Measurements from ENCODE around the gene RAPSN. TPM values are rescaled to one million over a fixed set of nuclear protein-coding genes. Genes with fewer than 3 reads are reported as not detected.

Gene RAPSN
- total and polyA plus RNA-seq, 2 donors (not counting 1 experiment from before 2014, with no cell fraction given): 0.17 TPM; not detected in 1

GRCh38 chr11:47409440-47410369 lies 39.2 kb downstream of the RAPSN start:
- Histone ChIP-seq H3K9me3 (ENCODE audit: control insufficient read depth, insufficient read depth, low read depth, low read length) (no peaks in the 10 kb centered on the region), H3K27me3 (ENCODE audit: control insufficient read depth, insufficient read depth, low read length) (no peaks in the 10 kb centered on the region), H3K4me2 (ENCODE audit: extremely low read depth, insufficient read depth, low read length) (peak overlapping the region; percentile 88), H3K79me2 (ENCODE audit: control insufficient read depth, insufficient read depth, low read length) (peaks cover 39% of the 10 kb centered on the region), H3K9ac (ENCODE audit: insufficient read depth, low read length) (peak overlapping the region; percentile 94), H2AFZ (ENCODE audit: low read length) (no peak overlapping the region), H3K27ac (ENCODE audit: insufficient read depth, low read length) (peak overlapping the region; percentile 90), H3K4me3 (replicated peaks in 1 of 4; ENCODE audit: control extremely low read depth in 1 of 4, insufficient read depth in 1 of 4, low read depth in 3 of 4, low read length in 4 of 4) (peak overlapping the region; percentile 40 to 92 (median 66)), H3K36me3 (ENCODE audit: control insufficient read depth, insufficient read depth, low read length) (peaks cover 28% of the 10 kb centered on the region), H3K4me1 (ENCODE audit: control insufficient read depth, extremely low read depth, insufficient read depth, low read length) (peaks cover 33% of the 10 kb centered on the region), H4K20me1 (ENCODE audit: control insufficient read depth, extremely low read depth, insufficient read depth, low read length) (no peaks in the 10 kb centered on the region)
- no peak for DNase-seq (ENCODE audit: low read depth in 2 of 2)
- TF ChIP-seq EZH2 (IDR thresholded peaks at IDR 0.05; ENCODE audit: low read length, missing control alignments) (no peak), CTCF (conservative IDR thresholded peaks at IDR 0.05 in 1 of 2, IDR thresholded peaks at IDR 0.05 in 1 of 2; ENCODE audit: low read depth in 1 of 2, low read length in 2 of 2) (no peak)

GRCh38 chr11:47408598-47409439 lies 40.1 kb downstream of the RAPSN start:
- H3K36me3 ChIP-seq (ENCODE audit: control insufficient read depth, insufficient read depth, low read length): peaks cover 21% of the 10 kb centered on the region
- peak overlapping the region; percentile 88 for H3K4me2 ChIP-seq (ENCODE audit: extremely low read depth, insufficient read depth, low read length)
- H3K27me3 ChIP-seq (ENCODE audit: control insufficient read depth, insufficient read depth, low read length): no peaks in the 10 kb centered on the region
- H3K4me1 ChIP-seq (ENCODE audit: control insufficient read depth, extremely low read depth, insufficient read depth, low read length): peaks cover 26% of the 10 kb centered on the region
- TF ChIP-seq EZH2 (IDR thresholded peaks at IDR 0.05; ENCODE audit: low read length, missing control alignments) (no peak), CTCF (conservative IDR thresholded peaks at IDR 0.05 in 1 of 2, IDR thresholded peaks at IDR 0.05 in 1 of 2; ENCODE audit: low read depth in 1 of 2, low read length in 2 of 2) (no peak)
- peaks cover 36% of the 10 kb centered on the region for H3K79me2 ChIP-seq (ENCODE audit: control insufficient read depth, insufficient read depth, low read length)
- H3K9ac ChIP-seq (ENCODE audit: insufficient read depth, low read length): peak overlapping the region; percentile 94
- H3K9me3 ChIP-seq (ENCODE audit: control insufficient read depth, insufficient read depth, low read depth, low read length): no peaks in the 10 kb centered on the region
- H4K20me1 ChIP-seq (ENCODE audit: control insufficient read depth, extremely low read depth, insufficient read depth, low read length): no peaks in the 10 kb centered on the region
- DNase-seq (ENCODE audit: low read depth in 2 of 2): peak; percentile 85
- H3K27ac ChIP-seq (ENCODE audit: insufficient read depth, low read length): peak overlapping the region; percentile 90
- peak overlapping the region; percentile 40 to 92 (median 66) for H3K4me3 ChIP-seq (replicated peaks in 1 of 4; ENCODE audit: control extremely low read depth in 1 of 4, insufficient read depth in 1 of 4, low read depth in 3 of 4, low read length in 4 of 4)
- no peak overlapping the region for H2AFZ ChIP-seq (ENCODE audit: low read length)

Measured in fibroblast of lung (primary cell).